ENCODE measurements around the gene DQX1. TPM values are rescaled to one million over a fixed set of nuclear protein-coding genes. Genes with fewer than 3 reads are reported as not detected.

DQX1 gene
- total RNA-seq, 1 experiment from 2014 or later, result not detected

- in situ Hi-C loops (cut with HindIII; ENCODE audit: low pct_unique_long_range_greater_than_20kb, low sequenced_read_pairs), result no loop called here
- DNase-seq (ENCODE audit: low read depth), result no peak
Observed at GRCh38 chr2:74538881-74539339, 12.9 kb upstream of the DQX1 start.

- in situ Hi-C loops (cut with HindIII; ENCODE audit: low pct_unique_long_range_greater_than_20kb, low sequenced_read_pairs), result no loop called here
- DNase-seq (ENCODE audit: low read depth), result no peak
Observed at GRCh38 chr2:74537140-74537539, 11.1 kb upstream of the DQX1 start.

GRCh38 chr2:74536166-74536950 lies 10.3 kb upstream of the DQX1 start:
- no peak for DNase-seq (ENCODE audit: low read depth)
- in situ Hi-C loops (cut with HindIII; ENCODE audit: low pct_unique_long_range_greater_than_20kb, low sequenced_read_pairs), result no loop called here

- no peak for DNase-seq (ENCODE audit: low read depth)
- in situ Hi-C loops (cut with HindIII; ENCODE audit: low pct_unique_long_range_greater_than_20kb, low sequenced_read_pairs), result no loop called here
Observed at GRCh38 chr2:74535440-74535965, 9.5 kb upstream of the DQX1 start.

- no peak for DNase-seq (ENCODE audit: low read depth)
- in situ Hi-C loops (cut with HindIII; ENCODE audit: low pct_unique_long_range_greater_than_20kb, low sequenced_read_pairs), result no loop called here
Observed at GRCh38 chr2:74534411-74534810, 8.4 kb upstream of the DQX1 start.

DNA sequence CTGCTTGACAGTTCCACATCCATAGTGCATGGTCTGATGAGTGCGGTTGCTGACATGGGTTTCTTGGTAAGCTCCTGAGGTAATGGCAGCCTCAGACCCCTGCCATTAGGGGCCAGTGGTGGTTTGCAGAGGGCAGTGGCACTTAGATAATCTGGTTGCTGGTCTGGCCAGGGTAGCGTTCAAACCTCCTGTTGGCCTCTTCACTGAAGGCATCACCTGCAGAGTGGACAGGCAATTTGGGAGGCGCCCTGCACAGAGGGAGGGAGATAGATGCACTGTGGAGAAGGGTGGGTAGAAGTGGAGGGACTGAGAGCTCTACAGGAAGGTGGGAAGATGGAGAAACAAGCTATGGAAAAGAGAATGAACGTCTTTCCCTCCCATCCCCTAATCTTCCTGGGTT lies 7.4 kb upstream of the DQX1 start:
- in situ Hi-C loops (cut with HindIII; ENCODE audit: low pct_unique_long_range_greater_than_20kb, low sequenced_read_pairs), result no loop called here
- DNase-seq (ENCODE audit: low read depth), result no peak

GRCh38 chr2:74532222-74532621 lies 6.2 kb upstream of the DQX1 start:
- DNase-seq (ENCODE audit: low read depth), result peak; percentile 43
- in situ Hi-C loops (cut with HindIII; ENCODE audit: low pct_unique_long_range_greater_than_20kb, low sequenced_read_pairs), result no loop called here

- in situ Hi-C loops (cut with HindIII; ENCODE audit: low pct_unique_long_range_greater_than_20kb, low sequenced_read_pairs), result no loop called here
- DNase-seq (ENCODE audit: low read depth), result no peak
Observed at GRCh38 chr2:74531666-74532065, 5.6 kb upstream of the DQX1 start.

- DNase-seq (ENCODE audit: low read depth), result peak; percentile 26
- in situ Hi-C loops (cut with HindIII; ENCODE audit: low pct_unique_long_range_greater_than_20kb, low sequenced_read_pairs), result no loop called here
Observed at GRCh38 chr2:74530239-74531187, 4.5 kb upstream of the DQX1 start.

- in situ Hi-C loops (cut with HindIII; ENCODE audit: low pct_unique_long_range_greater_than_20kb, low sequenced_read_pairs), result no loop called here
Observed at GRCh38 chr2:74529357-74530238, 3.6 kb upstream of the DQX1 start, which contains the start of the genes AUP1 and HTRA2. AUP1 (minus strand) TSS chr2:74529706; CDS start chr2:74529629, 77 bp downstream. HTRA2 (plus strand) TSS chr2:74529933; CDS start chr2:74530007, 74 bp downstream.

DNA sequence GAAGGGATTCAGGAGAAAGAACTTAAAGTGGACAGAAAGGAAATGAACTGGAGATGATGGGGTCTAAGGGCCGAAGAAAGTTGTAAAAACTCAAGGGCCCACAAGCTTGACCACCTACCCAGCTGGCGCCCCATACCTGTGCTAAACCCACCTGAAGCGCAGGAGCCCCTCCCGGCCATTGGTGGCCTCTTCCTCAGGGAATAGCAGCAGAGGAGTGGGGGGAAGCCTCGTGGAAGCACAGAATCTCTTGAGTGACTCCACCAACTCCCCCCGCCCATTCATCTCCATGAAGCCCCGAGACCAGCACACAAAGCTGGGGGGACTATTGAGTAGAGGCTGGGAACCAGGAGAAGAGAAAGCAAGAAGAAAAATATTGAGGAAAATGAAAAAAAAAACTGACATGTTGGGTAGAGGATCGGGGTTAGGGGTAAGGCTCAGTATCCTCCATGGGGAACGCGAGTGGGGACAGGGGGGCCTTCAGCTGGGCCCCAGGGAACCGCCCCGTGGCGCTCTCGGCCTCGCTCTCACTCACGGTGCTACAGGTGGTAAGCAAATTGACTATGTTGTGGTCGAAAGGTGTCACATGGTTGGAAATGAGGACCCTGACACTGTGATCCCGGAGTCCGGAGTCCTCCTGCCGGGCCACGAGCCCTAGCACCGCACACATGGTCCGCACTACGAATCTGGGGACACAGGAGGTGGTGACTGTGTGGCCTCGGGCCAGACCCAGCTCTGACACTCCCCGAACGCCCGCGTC lies 2.7 kb upstream of the DQX1 start:
- in situ Hi-C loops (cut with HindIII; ENCODE audit: low pct_unique_long_range_greater_than_20kb, low sequenced_read_pairs), result no loop called here
- DNase-seq (ENCODE audit: low read depth), result no peak

More at GRCh38 chr2:74529357-74530238, 3.6 kb upstream of the DQX1 start, which contains the start of the genes AUP1 and HTRA2:
- peak; percentile 98 for DNase-seq (ENCODE audit: low read depth)

- DNase-seq (ENCODE audit: low read depth), result no peak
- in situ Hi-C loops (cut with HindIII; ENCODE audit: low pct_unique_long_range_greater_than_20kb, low sequenced_read_pairs), result no loop called here
Observed at GRCh38 chr2:74527741-74528140, 1.7 kb upstream of the DQX1 start.

GRCh38 chr2:74526649-74527230 lies 709 bp upstream of the DQX1 start:
- in situ Hi-C loops (cut with HindIII; ENCODE audit: low pct_unique_long_range_greater_than_20kb, low sequenced_read_pairs), result no loop called here
- no peak for DNase-seq (ENCODE audit: low read depth)

DNA sequence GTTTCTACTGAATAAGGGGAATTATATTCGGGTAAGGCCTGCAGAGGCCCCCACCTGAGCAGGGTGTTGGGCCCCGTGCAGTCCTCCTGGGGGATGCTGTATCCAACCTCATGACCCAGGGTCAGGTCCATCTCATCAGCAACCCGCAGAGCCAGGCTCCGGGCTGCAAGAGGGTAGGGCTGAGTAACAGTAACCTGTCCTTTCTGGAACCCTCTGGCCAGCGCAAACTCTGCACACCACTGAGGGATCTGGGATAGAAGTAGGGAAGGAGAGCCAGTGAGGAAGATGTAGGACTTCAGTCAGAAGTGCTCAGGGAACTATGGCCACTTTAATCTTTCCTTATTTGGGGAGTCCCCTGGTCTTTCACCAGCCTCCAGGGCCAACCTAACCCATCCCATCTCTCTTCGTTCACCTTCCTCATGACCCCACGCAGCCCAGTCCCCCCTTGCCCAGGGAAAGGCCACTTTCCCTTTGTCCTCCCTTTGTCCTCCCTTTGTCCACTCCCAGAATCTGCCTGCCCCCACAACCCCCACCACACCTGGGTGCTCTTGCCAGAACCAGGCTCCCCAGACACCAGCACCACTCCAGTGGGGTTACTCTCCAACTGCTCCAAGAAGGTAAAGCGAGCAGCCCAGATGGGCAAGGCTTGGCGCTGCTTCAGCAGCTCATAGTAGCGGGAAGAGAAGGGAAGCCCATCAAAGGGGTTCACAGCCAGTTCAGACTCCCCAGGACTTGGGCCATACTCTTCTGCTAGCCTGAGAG lies 895 bp downstream of the DQX1 start:
- DNase-seq (ENCODE audit: low read depth), result no peak
- in situ Hi-C loops (cut with HindIII; ENCODE audit: low pct_unique_long_range_greater_than_20kb, low sequenced_read_pairs), result no loop called here

- DNase-seq (ENCODE audit: low read depth), result no peak
Observed at GRCh38 chr2:74524005-74524404, 2.0 kb downstream of the DQX1 start.

DNA sequence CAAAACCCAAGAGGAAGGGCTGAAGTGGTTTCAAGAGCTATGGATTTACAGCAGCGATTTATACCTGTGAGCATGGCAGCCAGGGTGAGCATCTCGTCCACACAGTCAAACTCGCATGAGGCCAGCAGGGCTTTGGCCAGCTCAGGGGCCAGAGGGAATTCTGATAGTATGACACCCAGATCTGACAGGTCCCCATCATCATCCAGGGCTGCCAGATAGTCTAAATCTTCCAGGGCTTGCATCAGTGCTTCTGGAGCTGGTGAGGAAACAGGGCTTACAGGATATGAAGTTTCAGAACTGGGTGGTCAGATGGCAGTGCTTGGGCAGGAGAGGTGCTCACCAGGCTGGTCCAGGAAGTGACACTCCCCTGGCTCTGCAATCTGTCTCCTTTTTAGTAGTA lies 3.5 kb downstream of the DQX1 start:
- in situ Hi-C loops (cut with HindIII; ENCODE audit: low pct_unique_long_range_greater_than_20kb, low sequenced_read_pairs), result no loop called here
- DNase-seq (ENCODE audit: low read depth), result no peak

More at GRCh38 chr2:74524005-74524404, 2.0 kb downstream of the DQX1 start:
- in situ Hi-C loops (cut with HindIII; ENCODE audit: low pct_unique_long_range_greater_than_20kb, low sequenced_read_pairs), result no loop called here

Data from Caki2 (cell line).